HEK293 (cell line): ENCODE data around the gene PLEKHA6.

Source experiments
- CTCF ChIA-PET: fragments of 350-600 bp; formaldehyde crosslinking; extraction: SDS; loops from one replicate; lab custom pipeline; 2021; ENCODE audit warnings: antibody characterized with exemption; lab: Yijun Ruan, JAX
- POLR2A ChIA-PET: fragments of 300-600 bp; formaldehyde crosslinking; extraction: SDS; loops from one replicate; lab custom pipeline; 2020; ENCODE audit warnings: antibody characterized with exemption, inconsistent platforms; lab: Yijun Ruan, JAX
- H3K27ac ChIP-seq: fragments of 200-500 bp; sonication (Bioruptor generic); 2 replicates; pipeline ENCODE4 v1.5.1; 2014; ENCODE audit warnings: low read depth, low read length, control low read depth, inconsistent platforms; ENCODE audit errors: extremely low read depth
- H3K36me3 ChIP-seq, 2 experiments: fragments of 200-500 bp in 1 of 2; sonication (Bioruptor generic) in 1 of 2; 1 replicate in 1 of 2; 2 replicates in 1 of 2; pipeline ENCODE4 v1.5.1; 2014 to 2017; ENCODE audit warnings: inconsistent platforms in 2 of 2, low read length in 2 of 2; ENCODE audit not compliant: control insufficient read depth in 2 of 2, insufficient read depth in 1 of 2
- H3K4me1 ChIP-seq: fragments of 200-500 bp; sonication (Bioruptor generic); 2 replicates; pipeline ENCODE4 v1.5.1; 2014; ENCODE audit warnings: mild to moderate bottlenecking, low read length, inconsistent platforms; ENCODE audit not compliant: control insufficient read depth, insufficient read depth
- H3K4me3 ChIP-seq: 2 replicates; pipeline ENCODE4 v1.5.1; 2011; ENCODE audit warnings: low read depth, mild to moderate bottlenecking, control low read depth, low read length, moderate library complexity
- H3K9me3 ChIP-seq: fragments of 200-500 bp; sonication (Bioruptor generic); 2 replicates; pipeline ENCODE4 v1.5.1; 2014; ENCODE audit warnings: low read depth, low read length, inconsistent platforms; ENCODE audit not compliant: control insufficient read depth, insufficient read depth
- KLF1 ChIP-seq: fragments of 450-650 bp; formaldehyde crosslinking; IDR thresholded peaks from 2 replicates; pipeline ENCODE4 v1.5.1; 2016; ENCODE audit warnings: missing biosample characterization, missing genetic modification characterization
- KLF10 ChIP-seq: fragments of 450-650 bp; IDR thresholded peaks from 2 replicates; pipeline ENCODE4 v1.5.1; 2018; ENCODE audit warnings: missing biosample characterization, mild to moderate bottlenecking, missing genetic modification characterization
- KLF8 ChIP-seq: fragments of 450-650 bp; formaldehyde crosslinking; IDR thresholded peaks from 2 replicates; pipeline ENCODE4 v1.5.1; 2016; ENCODE audit warnings: missing biosample characterization, missing genetic modification characterization
- MZF1 ChIP-seq: fragments of 450-650 bp; formaldehyde crosslinking; IDR thresholded peaks from 2 replicates; pipeline ENCODE4 v1.5.1; 2017; ENCODE audit warnings: missing biosample characterization, missing genetic modification characterization, borderline replicate concordance
- SCRT1 ChIP-seq: fragments of 450-650 bp; formaldehyde crosslinking; IDR thresholded peaks from 2 replicates; pipeline ENCODE4 v1.5.1; 2016; ENCODE audit warnings: missing biosample characterization, missing genetic modification characterization, borderline replicate concordance
- ZBTB20 ChIP-seq: fragments of 450-650 bp; formaldehyde crosslinking; IDR thresholded peaks from 2 replicates; pipeline ENCODE4 v1.5.1; 2016; ENCODE audit warnings: missing biosample characterization, missing genetic modification characterization
- ZNF132 ChIP-seq: fragments of 450-650 bp; formaldehyde crosslinking; IDR thresholded peaks from 2 replicates; pipeline ENCODE4 v1.5.1; 2017; ENCODE audit warnings: missing biosample characterization, missing genetic modification characterization, borderline replicate concordance
- ZNF174 ChIP-seq: fragments of 450-650 bp; formaldehyde crosslinking; IDR thresholded peaks from 2 replicates; pipeline ENCODE4 v1.5.0; 2017; ENCODE audit warnings: missing biosample characterization, mild to moderate bottlenecking, missing genetic modification characterization
- ZNF311 ChIP-seq: fragments of 450-650 bp; formaldehyde crosslinking; IDR thresholded peaks from 2 replicates; pipeline ENCODE4 v1.5.1; 2017; ENCODE audit warnings: missing biosample characterization, missing genetic modification characterization, borderline replicate concordance
- ZNF433 ChIP-seq: fragments of 450-650 bp; formaldehyde crosslinking; IDR thresholded peaks from 2 replicates; pipeline ENCODE4 v1.5.1; 2016; ENCODE audit warnings: missing biosample characterization, missing genetic modification characterization, low read depth
- ZNF529 ChIP-seq: fragments of 450-650 bp; formaldehyde crosslinking; IDR thresholded peaks from 2 replicates; pipeline ENCODE4 v1.5.1; 2017; ENCODE audit warnings: missing genetic modification characterization, missing biosample characterization; ENCODE audit not compliant: insufficient replicate concordance
- ZNF561 ChIP-seq: fragments of 450-650 bp; IDR thresholded peaks from 2 replicates; pipeline ENCODE4 v1.5.1; 2018; ENCODE audit warnings: missing biosample characterization, missing genetic modification characterization, borderline replicate concordance
- ZNF610 ChIP-seq: fragments of 450-650 bp; formaldehyde crosslinking; IDR thresholded peaks from 2 replicates; pipeline ENCODE4 v1.5.1; 2016; ENCODE audit warnings: missing biosample characterization, missing genetic modification characterization, borderline replicate concordance
- ZNF623 ChIP-seq: fragments of 450-650 bp; formaldehyde crosslinking; IDR thresholded peaks from 2 replicates; pipeline ENCODE4 v1.5.1; 2016; ENCODE audit warnings: missing biosample characterization, missing genetic modification characterization
- ZNF654 ChIP-seq: fragments of 450-650 bp; formaldehyde crosslinking; IDR thresholded peaks from 2 replicates; pipeline ENCODE4 v1.5.1; 2016; ENCODE audit warnings: low read depth, missing biosample characterization, missing genetic modification characterization
- ZXDB ChIP-seq: fragments of 450-650 bp; formaldehyde crosslinking; IDR thresholded peaks from 2 replicates; pipeline ENCODE4 v1.5.1; 2016; ENCODE audit warnings: missing biosample characterization, missing genetic modification characterization
- TF ChIP-seq, protein P1 (sequence below): fragments of 450-650 bp; formaldehyde crosslinking; IDR thresholded peaks from 2 replicates; pipeline ENCODE4 v1.5.1; 2016; ENCODE audit warnings: missing biosample characterization, missing genetic modification characterization
- TF ChIP-seq, protein P2 (sequence below): fragments of 450-650 bp; formaldehyde crosslinking; IDR thresholded peaks from 2 replicates; pipeline ENCODE4 v1.5.1; 2017; ENCODE audit warnings: missing biosample characterization, missing genetic modification characterization
- TF ChIP-seq, protein P3 (sequence below): fragments of 450-650 bp; formaldehyde crosslinking; conservative IDR thresholded peaks from 2 replicates; pipeline ENCODE4 v1.5.1; 2016; ENCODE audit warnings: low read depth, missing biosample characterization, missing genetic modification characterization

Gene PLEKHA6

DNA sequence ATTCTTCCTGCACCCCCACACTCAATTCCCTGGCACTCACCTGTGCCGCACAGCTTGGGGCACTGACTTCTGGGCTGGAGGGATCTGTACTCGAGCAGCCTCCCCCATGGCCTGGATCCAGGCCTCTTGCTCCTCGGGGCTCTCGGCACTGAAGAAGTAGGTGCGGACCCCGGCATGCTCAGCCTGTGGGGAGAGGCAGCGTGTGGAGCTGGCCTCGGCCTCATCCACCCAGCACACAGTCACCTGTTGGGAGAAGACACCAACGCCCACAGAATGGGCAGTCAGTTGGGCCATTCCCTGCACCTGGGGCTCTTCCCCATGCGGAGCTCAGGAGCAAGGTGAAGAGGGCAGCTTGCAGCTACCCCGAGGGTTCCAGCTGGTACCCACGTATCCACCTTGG lies 98.5 kb downstream of the PLEKHA6 start:
- CTCF ChIA-PET = no interaction called here
- H3K4me1 ChIP-seq = no peaks in the 10 kb centered on the region
- TF ChIP-seq, protein P1, sequence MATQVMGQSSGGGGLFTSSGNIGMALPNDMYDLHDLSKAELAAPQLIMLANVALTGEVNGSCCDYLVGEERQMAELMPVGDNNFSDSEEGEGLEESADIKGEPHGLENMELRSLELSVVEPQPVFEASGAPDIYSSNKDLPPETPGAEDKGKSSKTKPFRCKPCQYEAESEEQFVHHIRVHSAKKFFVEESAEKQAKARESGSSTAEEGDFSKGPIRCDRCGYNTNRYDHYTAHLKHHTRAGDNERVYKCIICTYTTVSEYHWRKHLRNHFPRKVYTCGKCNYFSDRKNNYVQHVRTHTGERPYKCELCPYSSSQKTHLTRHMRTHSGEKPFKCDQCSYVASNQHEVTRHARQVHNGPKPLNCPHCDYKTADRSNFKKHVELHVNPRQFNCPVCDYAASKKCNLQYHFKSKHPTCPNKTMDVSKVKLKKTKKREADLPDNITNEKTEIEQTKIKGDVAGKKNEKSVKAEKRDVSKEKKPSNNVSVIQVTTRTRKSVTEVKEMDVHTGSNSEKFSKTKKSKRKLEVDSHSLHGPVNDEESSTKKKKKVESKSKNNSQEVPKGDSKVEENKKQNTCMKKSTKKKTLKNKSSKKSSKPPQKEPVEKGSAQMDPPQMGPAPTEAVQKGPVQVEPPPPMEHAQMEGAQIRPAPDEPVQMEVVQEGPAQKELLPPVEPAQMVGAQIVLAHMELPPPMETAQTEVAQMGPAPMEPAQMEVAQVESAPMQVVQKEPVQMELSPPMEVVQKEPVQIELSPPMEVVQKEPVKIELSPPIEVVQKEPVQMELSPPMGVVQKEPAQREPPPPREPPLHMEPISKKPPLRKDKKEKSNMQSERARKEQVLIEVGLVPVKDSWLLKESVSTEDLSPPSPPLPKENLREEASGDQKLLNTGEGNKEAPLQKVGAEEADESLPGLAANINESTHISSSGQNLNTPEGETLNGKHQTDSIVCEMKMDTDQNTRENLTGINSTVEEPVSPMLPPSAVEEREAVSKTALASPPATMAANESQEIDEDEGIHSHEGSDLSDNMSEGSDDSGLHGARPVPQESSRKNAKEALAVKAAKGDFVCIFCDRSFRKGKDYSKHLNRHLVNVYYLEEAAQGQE (tag by site-specific recombination) = no peak
- TF ChIP-seq KLF8 (tag by site-specific recombination) (no peak), ZNF174 (tag by site-specific recombination) (no peak), ZNF433 (no peak), ZNF311 (tag by site-specific recombination) (no peak), SCRT1 (no peak), ZBTB20 (tag by site-specific recombination) (no peak)
- TF ChIP-seq, protein P2, sequence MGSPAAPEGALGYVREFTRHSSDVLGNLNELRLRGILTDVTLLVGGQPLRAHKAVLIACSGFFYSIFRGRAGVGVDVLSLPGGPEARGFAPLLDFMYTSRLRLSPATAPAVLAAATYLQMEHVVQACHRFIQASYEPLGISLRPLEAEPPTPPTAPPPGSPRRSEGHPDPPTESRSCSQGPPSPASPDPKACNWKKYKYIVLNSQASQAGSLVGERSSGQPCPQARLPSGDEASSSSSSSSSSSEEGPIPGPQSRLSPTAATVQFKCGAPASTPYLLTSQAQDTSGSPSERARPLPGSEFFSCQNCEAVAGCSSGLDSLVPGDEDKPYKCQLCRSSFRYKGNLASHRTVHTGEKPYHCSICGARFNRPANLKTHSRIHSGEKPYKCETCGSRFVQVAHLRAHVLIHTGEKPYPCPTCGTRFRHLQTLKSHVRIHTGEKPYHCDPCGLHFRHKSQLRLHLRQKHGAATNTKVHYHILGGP (tag by site-specific recombination) = no peak
- no peaks in the 10 kb centered on the region for H3K9me3 ChIP-seq
- POLR2A ChIA-PET = no interaction called here
- peaks cover 0 to 7% of the 10 kb centered on the region in 2 experiments; a peak in 1 of 3 replicates for H3K36me3 ChIP-seq
- H3K4me3 ChIP-seq = no peak overlapping the region
- H3K27ac ChIP-seq = no peak overlapping the region

DNA sequence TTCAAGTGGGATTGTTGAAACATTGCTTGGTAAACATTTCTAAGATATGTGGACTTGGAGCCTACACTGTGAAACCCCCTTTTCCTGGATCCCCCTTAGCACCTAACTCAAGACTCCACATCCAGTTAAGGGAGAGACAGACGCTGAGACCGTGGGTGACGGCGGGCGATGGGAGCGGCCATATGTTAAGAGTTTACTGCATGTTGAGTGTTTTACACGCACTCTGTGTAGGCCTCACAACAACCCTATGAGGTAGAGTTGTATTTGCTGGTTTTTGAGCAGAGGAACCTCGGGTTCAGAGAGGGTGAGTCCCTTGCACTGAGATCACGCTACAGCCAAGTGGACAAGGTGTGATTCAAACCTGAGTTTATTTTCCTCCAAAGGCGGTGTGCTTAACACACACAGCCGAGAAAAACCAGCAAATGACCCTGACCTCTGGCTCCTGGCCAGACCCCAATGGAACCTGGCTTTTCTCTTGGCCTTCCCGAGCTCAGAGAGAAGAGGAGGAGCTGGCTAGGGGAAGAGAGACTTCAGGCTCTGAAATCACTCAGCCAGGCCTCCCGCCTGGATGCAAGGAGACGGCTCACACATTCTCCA lies 99.0 kb downstream of the PLEKHA6 start:
- no peak overlapping the region for H3K4me3 ChIP-seq
- no peak overlapping the region for H3K27ac ChIP-seq
- ChIA-PET CTCF (interaction anchor here (0.7 to 8.1 kb wide), 3 partner anchors 25 to 101 kb away, joined by 3 to 164 read pairs (median 11); partner anchors contain the start of gene PLEKHA6), POLR2A (no interaction called here)
- no peaks in the 10 kb centered on the region for H3K9me3 ChIP-seq
- TF ChIP-seq ZNF529 (tag by site-specific recombination) (no peak), ZNF610 (tag by site-specific recombination) (no peak), ZNF654 (tag by site-specific recombination) (no peak), ZNF132 (tag by site-specific recombination) (no peak), KLF10 (no peak), ZNF561 (tag by site-specific recombination) (no peak), KLF1 (tag by site-specific recombination) (no peak), ZXDB (tag by site-specific recombination) (no peak), ZNF623 (tag by site-specific recombination) (no peak), MZF1 (tag by site-specific recombination) (no peak)
- TF ChIP-seq, protein P3, sequence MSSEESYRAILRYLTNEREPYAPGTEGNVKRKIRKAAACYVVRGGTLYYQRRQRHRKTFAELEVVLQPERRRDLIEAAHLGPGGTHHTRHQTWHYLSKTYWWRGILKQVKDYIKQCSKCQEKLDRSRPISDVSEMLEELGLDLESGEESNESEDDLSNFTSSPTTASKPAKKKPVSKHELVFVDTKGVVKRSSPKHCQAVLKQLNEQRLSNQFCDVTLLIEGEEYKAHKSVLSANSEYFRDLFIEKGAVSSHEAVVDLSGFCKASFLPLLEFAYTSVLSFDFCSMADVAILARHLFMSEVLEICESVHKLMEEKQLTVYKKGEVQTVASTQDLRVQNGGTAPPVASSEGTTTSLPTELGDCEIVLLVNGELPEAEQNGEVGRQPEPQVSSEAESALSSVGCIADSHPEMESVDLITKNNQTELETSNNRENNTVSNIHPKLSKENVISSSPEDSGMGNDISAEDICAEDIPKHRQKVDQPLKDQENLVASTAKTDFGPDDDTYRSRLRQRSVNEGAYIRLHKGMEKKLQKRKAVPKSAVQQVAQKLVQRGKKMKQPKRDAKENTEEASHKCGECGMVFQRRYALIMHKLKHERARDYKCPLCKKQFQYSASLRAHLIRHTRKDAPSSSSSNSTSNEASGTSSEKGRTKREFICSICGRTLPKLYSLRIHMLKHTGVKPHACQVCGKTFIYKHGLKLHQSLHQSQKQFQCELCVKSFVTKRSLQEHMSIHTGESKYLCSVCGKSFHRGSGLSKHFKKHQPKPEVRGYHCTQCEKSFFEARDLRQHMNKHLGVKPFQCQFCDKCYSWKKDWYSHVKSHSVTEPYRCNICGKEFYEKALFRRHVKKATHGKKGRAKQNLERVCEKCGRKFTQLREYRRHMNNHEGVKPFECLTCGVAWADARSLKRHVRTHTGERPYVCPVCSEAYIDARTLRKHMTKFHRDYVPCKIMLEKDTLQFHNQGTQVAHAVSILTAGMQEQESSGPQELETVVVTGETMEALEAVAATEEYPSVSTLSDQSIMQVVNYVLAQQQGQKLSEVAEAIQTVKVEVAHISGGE (tag by site-specific recombination) = no peak
- peaks cover 0 to 7% of the 10 kb centered on the region in 2 experiments; a peak in 1 of 3 replicates for H3K36me3 ChIP-seq
- H3K4me1 ChIP-seq = no peaks in the 10 kb centered on the region
